ENCODE results near the gene KCNK16.

The KCNK16 gene

DNA sequence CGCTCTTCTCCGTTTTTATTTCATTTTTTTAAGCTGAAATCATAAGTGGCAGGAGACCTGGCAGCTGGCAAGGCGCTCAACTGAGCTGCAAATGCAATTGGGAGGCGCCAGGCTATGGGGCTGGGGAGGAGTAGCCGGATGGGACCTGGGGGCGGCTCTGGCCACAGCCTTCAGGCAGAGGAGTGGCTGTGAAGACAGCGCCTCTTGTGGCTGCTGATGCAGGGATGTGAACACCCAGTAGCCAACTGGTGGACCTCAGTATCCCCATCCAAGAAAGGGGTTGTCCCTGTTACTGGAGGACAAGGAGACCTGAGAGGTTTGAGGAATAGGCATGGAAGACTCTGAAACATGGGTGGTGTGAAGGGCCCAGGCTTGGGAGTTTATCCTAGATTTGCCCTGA lies 20.9 kb downstream of the KCNK16 start:
- H3K9ac ChIP-seq (ENCODE audit: low read length): no peak overlapping the region
- no peak overlapping the region for H2AK5ac ChIP-seq (ENCODE audit: low read length)
- H3K23ac ChIP-seq (ENCODE audit: low read length): no peak overlapping the region
- H3K79me1 ChIP-seq (ENCODE audit: low read length): no peaks in the 10 kb centered on the region
- H3K18ac ChIP-seq (ENCODE audit: low read length): no peak overlapping the region
- H3K4me2 ChIP-seq (ENCODE audit: low read length): no peak overlapping the region
- H3K36me3 ChIP-seq (ENCODE audit: control insufficient read depth in 1 of 2, insufficient read depth in 2 of 2, low read length in 2 of 2): no peaks in the 10 kb centered on the region
- no peaks in the 10 kb centered on the region for H3K79me2 ChIP-seq (ENCODE audit: control insufficient read depth, insufficient read depth, low read length, poor library complexity)
- H3K4ac ChIP-seq (ENCODE audit: low read depth, low read length): no peak overlapping the region
- H3K27me3 ChIP-seq (ENCODE audit: insufficient read depth, low read length): no peaks in the 10 kb centered on the region
- no peak overlapping the region for H3K4me3 ChIP-seq (ENCODE audit: low read depth, low read length)
- H4K8ac ChIP-seq (ENCODE audit: low read depth, low read length): no peak overlapping the region
- no peak overlapping the region for H4K91ac ChIP-seq (ENCODE audit: low read depth, low read length)
- no peak overlapping the region for H2BK5ac ChIP-seq (ENCODE audit: low read depth, low read length, poor library complexity)
- H2BK120ac ChIP-seq (ENCODE audit: insufficient read depth, low read length, poor library complexity): no peak overlapping the region
- WGBS (ENCODE audit: extremely low coverage, insufficient coverage, insufficient read length): no CpG with 5 or more reads among the region's 7 CpGs
- H3K14ac ChIP-seq (ENCODE audit: low read length): no peak overlapping the region
- no peak overlapping the region for H2AFZ ChIP-seq (ENCODE audit: insufficient read depth, low read length, poor library complexity)
- DNase-seq: no peak
- H4K12ac ChIP-seq (ENCODE audit: low read depth, low read length): no peak overlapping the region
- H3K4me1 ChIP-seq (ENCODE audit: control insufficient read depth in 1 of 2, insufficient read depth in 2 of 2, low read length in 2 of 2): peaks cover 0 to 5% of the 10 kb centered on the region in 2 experiments
- no peaks in the 10 kb centered on the region for H3K9me3 ChIP-seq (ENCODE audit: insufficient read depth, low read depth, low read length)
- no peak overlapping the region for H3K27ac ChIP-seq (ENCODE audit: low read depth, low read length)
- no peak overlapping the region for H2BK12ac ChIP-seq (ENCODE audit: low read length)

DNA sequence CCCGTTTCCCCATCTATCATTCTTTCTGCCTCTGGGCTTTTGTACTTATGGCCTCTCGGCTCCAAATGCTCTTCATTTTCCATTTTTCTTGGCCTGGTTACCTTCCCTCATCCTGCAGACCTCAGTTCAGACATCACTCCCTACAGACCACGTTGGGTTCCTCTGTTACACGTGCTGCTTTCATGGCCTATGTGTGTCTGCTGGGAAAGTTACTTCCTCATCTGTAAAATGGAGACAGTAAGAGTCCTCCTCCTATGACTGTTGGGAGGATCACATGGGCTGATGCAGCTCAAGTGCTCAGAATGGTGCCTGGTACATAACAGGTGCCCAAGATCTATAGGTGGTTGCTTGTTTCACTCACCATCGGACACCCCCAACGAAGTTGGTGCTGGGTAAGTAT lies 21.8 kb downstream of the KCNK16 start:
- Histone ChIP-seq H3K27me3 (ENCODE audit: insufficient read depth, low read length) (no peaks in the 10 kb centered on the region), H3K9me3 (ENCODE audit: insufficient read depth, low read depth, low read length) (no peaks in the 10 kb centered on the region), H3K36me3 (ENCODE audit: control insufficient read depth in 1 of 2, insufficient read depth in 2 of 2, low read length in 2 of 2) (no peaks in the 10 kb centered on the region), H3K9ac (ENCODE audit: low read length) (no peak overlapping the region), H3K79me1 (ENCODE audit: low read length) (no peaks in the 10 kb centered on the region), H2BK12ac (ENCODE audit: low read length) (no peak overlapping the region), H3K4me2 (ENCODE audit: low read length) (no peak overlapping the region), H3K23ac (ENCODE audit: low read length) (no peak overlapping the region), H3K79me2 (ENCODE audit: control insufficient read depth, insufficient read depth, low read length, poor library complexity) (no peaks in the 10 kb centered on the region), H4K91ac (ENCODE audit: low read depth, low read length) (no peak overlapping the region), H3K4me3 (ENCODE audit: low read depth, low read length) (no peak overlapping the region), H3K4me1 (ENCODE audit: control insufficient read depth in 1 of 2, insufficient read depth in 2 of 2, low read length in 2 of 2) (peaks cover 0 to 5% of the 10 kb centered on the region in 2 experiments), H3K27ac (ENCODE audit: low read depth, low read length) (no peak overlapping the region), H3K4ac (ENCODE audit: low read depth, low read length) (no peak overlapping the region), H2BK5ac (ENCODE audit: low read depth, low read length, poor library complexity) (no peak overlapping the region), H2AK5ac (ENCODE audit: low read length) (no peak overlapping the region), H2AFZ (ENCODE audit: insufficient read depth, low read length, poor library complexity) (no peak overlapping the region), H4K12ac (ENCODE audit: low read depth, low read length) (no peak overlapping the region), H3K14ac (ENCODE audit: low read length) (no peak overlapping the region), H3K18ac (ENCODE audit: low read length) (no peak overlapping the region), H2BK120ac (ENCODE audit: insufficient read depth, low read length, poor library complexity) (no peak overlapping the region), H4K8ac (ENCODE audit: low read depth, low read length) (no peak overlapping the region)
- no peak for DNase-seq
- no CpG with 5 or more reads among the region's 6 CpGs for WGBS (ENCODE audit: extremely low coverage, insufficient coverage, insufficient read length)

DNA sequence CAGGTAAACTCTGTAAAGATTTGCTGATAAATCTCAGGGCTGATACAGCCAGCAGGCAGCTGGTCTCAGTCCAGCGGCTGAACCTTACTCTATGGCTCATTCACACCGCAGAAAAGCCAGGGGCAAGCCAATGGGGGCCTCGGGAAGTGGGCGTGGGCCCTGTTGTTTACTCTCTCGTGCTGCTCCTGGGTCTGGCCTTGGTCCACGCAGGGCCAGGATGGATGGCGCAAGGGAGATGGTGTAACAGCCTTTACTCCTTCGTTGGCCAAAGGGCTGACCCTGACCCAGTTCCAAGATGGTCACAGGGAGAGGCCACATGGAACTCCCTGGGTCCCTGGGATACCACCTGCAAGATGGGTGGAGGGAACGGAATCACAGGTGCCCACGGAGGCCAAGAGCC lies 24.4 kb downstream of the KCNK16 start:
- Histone ChIP-seq H3K23ac (ENCODE audit: low read length) (no peak overlapping the region), H3K4ac (ENCODE audit: low read depth, low read length) (no peak overlapping the region), H3K4me1 (ENCODE audit: control insufficient read depth in 1 of 2, insufficient read depth in 2 of 2, low read length in 2 of 2) (peaks cover 0 to 5% of the 10 kb centered on the region in 2 experiments), H3K9ac (ENCODE audit: low read length) (no peak overlapping the region), H3K9me3 (ENCODE audit: insufficient read depth, low read depth, low read length) (no peaks in the 10 kb centered on the region), H4K91ac (ENCODE audit: low read depth, low read length) (no peak overlapping the region), H3K4me2 (ENCODE audit: low read length) (no peak overlapping the region), H3K27ac (ENCODE audit: low read depth, low read length) (no peak overlapping the region), H3K36me3 (ENCODE audit: control insufficient read depth in 1 of 2, insufficient read depth in 2 of 2, low read length in 2 of 2) (no peaks in the 10 kb centered on the region), H4K12ac (ENCODE audit: low read depth, low read length) (no peak overlapping the region), H4K8ac (ENCODE audit: low read depth, low read length) (no peak overlapping the region), H2BK5ac (ENCODE audit: low read depth, low read length, poor library complexity) (no peak overlapping the region), H3K79me1 (ENCODE audit: low read length) (no peaks in the 10 kb centered on the region), H3K18ac (ENCODE audit: low read length) (no peak overlapping the region), H3K79me2 (ENCODE audit: control insufficient read depth, insufficient read depth, low read length, poor library complexity) (no peaks in the 10 kb centered on the region), H2AFZ (ENCODE audit: insufficient read depth, low read length, poor library complexity) (no peak overlapping the region), H3K14ac (ENCODE audit: low read length) (no peak overlapping the region), H2AK5ac (ENCODE audit: low read length) (no peak overlapping the region), H3K4me3 (ENCODE audit: low read depth, low read length) (no peak overlapping the region), H2BK120ac (ENCODE audit: insufficient read depth, low read length, poor library complexity) (no peak overlapping the region), H3K27me3 (ENCODE audit: insufficient read depth, low read length) (no peaks in the 10 kb centered on the region), H2BK12ac (ENCODE audit: low read length) (no peak overlapping the region)
- no CpG with 5 or more reads among the region's 10 CpGs for WGBS (ENCODE audit: extremely low coverage, insufficient coverage, insufficient read length)
- DNase-seq: no peak

- no peaks in the 10 kb centered on the region for H3K27me3 ChIP-seq (ENCODE audit: insufficient read depth, low read length)
- no peak overlapping the region for H3K23ac ChIP-seq (ENCODE audit: low read length)
- no peaks in the 10 kb centered on the region for H3K79me1 ChIP-seq (ENCODE audit: low read length)
- H2BK120ac ChIP-seq (ENCODE audit: insufficient read depth, low read length, poor library complexity): no peak overlapping the region
- H3K4me1 ChIP-seq (ENCODE audit: control insufficient read depth in 1 of 2, insufficient read depth in 2 of 2, low read length in 2 of 2): peaks cover 0 to 2% of the 10 kb centered on the region in 2 experiments
- no peak overlapping the region for H2AFZ ChIP-seq (ENCODE audit: insufficient read depth, low read length, poor library complexity)
- H4K91ac ChIP-seq (ENCODE audit: low read depth, low read length): no peak overlapping the region
- H3K4me2 ChIP-seq (ENCODE audit: low read length): no peak overlapping the region
- H3K18ac ChIP-seq (ENCODE audit: low read length): no peak overlapping the region
- no peak overlapping the region for H2BK12ac ChIP-seq (ENCODE audit: low read length)
- no peaks in the 10 kb centered on the region for H3K79me2 ChIP-seq (ENCODE audit: control insufficient read depth, insufficient read depth, low read length, poor library complexity)
- no peaks in the 10 kb centered on the region for H3K36me3 ChIP-seq (ENCODE audit: control insufficient read depth in 1 of 2, insufficient read depth in 2 of 2, low read length in 2 of 2)
- no peak overlapping the region for H4K12ac ChIP-seq (ENCODE audit: low read depth, low read length)
- no peak for DNase-seq
- whole genome bisulfite sequencing (ENCODE audit: extremely low coverage, insufficient coverage, insufficient read length): no CpG with 5 or more reads among the region's 18 CpGs
- H3K4me3 ChIP-seq (ENCODE audit: low read depth, low read length): no peak overlapping the region
- no peak overlapping the region for H3K27ac ChIP-seq (ENCODE audit: low read depth, low read length)
- H3K14ac ChIP-seq (ENCODE audit: low read length): no peak overlapping the region
- H4K8ac ChIP-seq (ENCODE audit: low read depth, low read length): no peak overlapping the region
- H2AK5ac ChIP-seq (ENCODE audit: low read length): no peak overlapping the region
- H3K4ac ChIP-seq (ENCODE audit: low read depth, low read length): no peak overlapping the region
- no peak overlapping the region for H3K9ac ChIP-seq (ENCODE audit: low read length)
- H2BK5ac ChIP-seq (ENCODE audit: low read depth, low read length, poor library complexity): no peak overlapping the region
- no peaks in the 10 kb centered on the region for H3K9me3 ChIP-seq (ENCODE audit: insufficient read depth, low read depth, low read length)
These were observed 25.5 kb downstream of the KCNK16 start for GRCh38 chr6:39296745-39297640.

All from trophoblast cell (in vitro differentiated cells and primary cell).